ENCODE data around the gene TCF7L1.

GRCh38 chr2:85245891-85246290 lies 112.7 kb downstream of the TCF7L1 start:
- TF ChIP-seq POLR2A (IDR thresholded peaks at IDR 0.05): no peak
- TF ChIP-seq CTCF (IDR thresholded peaks at IDR 0.05): no peak

Measured in uterus (tissue), 2 donors.